Stimulated activated CD4-positive, alpha-beta T cell treated with anti-CD3 and anti-CD28 coated beads, Interleukin-12 subunit alpha, Interleukin-12 subunit beta, amount 100 ng/mL, for 24 hours (primary cell): ENCODE results near the gene DNAI2.

Source experiments
- DNase-seq, 2 experiments: peaks; one replicate each; pipeline ENCODE4 v3.0.0-alpha.2; 2020; ENCODE audit warnings: low read depth in 2 of 2

DNAI2 gene

GRCh38 chr17:74305865-74306654, 32.0 kb downstream of the DNAI2 start:
- DNase-seq: no peak

- DNase-seq: no peak
These were observed 34.1 kb downstream of the DNAI2 start for GRCh38 chr17:74307984-74308773.

- DNase-seq: no peak
These were observed 35.9 kb downstream of the DNAI2 start for GRCh38 chr17:74309902-74310301.

GRCh38 chr17:74314877-74315276, 40.8 kb downstream of the DNAI2 start:
- no peak for DNase-seq

GRCh38 chr17:74316220-74316619, 42.2 kb downstream of the DNAI2 start:
- DNase-seq: no peak

GRCh38 chr17:74317071-74317470, 43.0 kb downstream of the DNAI2 start:
- no peak for DNase-seq

GRCh38 chr17:74318391-74318790, 44.4 kb downstream of the DNAI2 start:
- no peak for DNase-seq

GRCh38 chr17:74324521-74324920, 50.5 kb downstream of the DNAI2 start:
- no peak for DNase-seq

GRCh38 chr17:74325376-74325742, 51.3 kb downstream of the DNAI2 start:
- no peak for DNase-seq

- DNase-seq: peak; percentile 16 to 49
These were observed 51.8 kb downstream of the DNAI2 start, which contains the start of gene KIF19 for GRCh38 chr17:74325743-74326379. TSS of gene KIF19 (plus strand) at chr17:74326226. CDS start at chr17:74326350, 124 bp downstream.

- DNase-seq: no peak
These were observed 52.5 kb downstream of the DNAI2 start for GRCh38 chr17:74326506-74326905.

GRCh38 chr17:74328487-74328886, 54.5 kb downstream of the DNAI2 start:
- no peak for DNase-seq

GRCh38 chr17:74329378-74329777, 55.3 kb downstream of the DNAI2 start:
- DNase-seq: no peak

- no peak for DNase-seq
These were observed 56.4 kb downstream of the DNAI2 start for GRCh38 chr17:74330446-74330845.

GRCh38 chr17:74332017-74332650, 58.1 kb downstream of the DNAI2 start:
- no peak for DNase-seq

- no peak for DNase-seq
These were observed 58.8 kb downstream of the DNAI2 start for GRCh38 chr17:74332763-74333283.

GRCh38 chr17:74334393-74335039, 60.5 kb downstream of the DNAI2 start:
- no peak for DNase-seq

- no peak for DNase-seq
These were observed 61.6 kb downstream of the DNAI2 start for GRCh38 chr17:74335529-74336062.

- DNase-seq: no peak
These were observed 62.3 kb downstream of the DNAI2 start for GRCh38 chr17:74336307-74336706.

GRCh38 chr17:74337834-74338500, 63.9 kb downstream of the DNAI2 start:
- no peak for DNase-seq
